ENCODE data around the gene LRP3.

Gene LRP3

DNA sequence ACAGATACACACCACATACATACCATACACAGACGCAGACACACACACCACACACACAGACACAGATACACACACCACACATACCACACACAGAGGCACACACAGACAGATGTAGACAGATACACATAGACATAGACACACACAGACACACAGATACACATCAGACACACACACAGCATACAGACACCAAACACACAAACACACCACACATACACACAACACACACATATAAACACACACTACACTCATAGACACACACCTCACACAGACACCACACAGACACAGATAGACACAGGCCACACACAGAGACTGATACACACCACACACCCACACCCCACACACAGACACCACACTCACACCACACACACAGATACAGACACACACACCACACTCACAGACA is 56.4 kb downstream of the LRP3 start:
- H3K27me3 ChIP-seq (ENCODE audit: control insufficient read depth, insufficient read depth, low read length), result no peaks in the 10 kb centered on the region
- peaks cover 6% of the 10 kb centered on the region; the same call in 1 of the 2 replicates for H3K9me3 ChIP-seq (ENCODE audit: control insufficient read depth, insufficient read depth, low read length)
- no peak overlapping the region for H3K27ac ChIP-seq (ENCODE audit: low read depth, low read length)
- no peak overlapping the region for H3K4me3 ChIP-seq (ENCODE audit: low read depth, low read length)
- H3K9ac ChIP-seq (ENCODE audit: low read depth, low read length), result no peak overlapping the region
- H3K4me1 ChIP-seq (ENCODE audit: control insufficient read depth, insufficient read depth, low read length), result no peaks in the 10 kb centered on the region
- no peaks in the 10 kb centered on the region for H3K36me3 ChIP-seq (ENCODE audit: control insufficient read depth, insufficient read depth, low read length)

DNA sequence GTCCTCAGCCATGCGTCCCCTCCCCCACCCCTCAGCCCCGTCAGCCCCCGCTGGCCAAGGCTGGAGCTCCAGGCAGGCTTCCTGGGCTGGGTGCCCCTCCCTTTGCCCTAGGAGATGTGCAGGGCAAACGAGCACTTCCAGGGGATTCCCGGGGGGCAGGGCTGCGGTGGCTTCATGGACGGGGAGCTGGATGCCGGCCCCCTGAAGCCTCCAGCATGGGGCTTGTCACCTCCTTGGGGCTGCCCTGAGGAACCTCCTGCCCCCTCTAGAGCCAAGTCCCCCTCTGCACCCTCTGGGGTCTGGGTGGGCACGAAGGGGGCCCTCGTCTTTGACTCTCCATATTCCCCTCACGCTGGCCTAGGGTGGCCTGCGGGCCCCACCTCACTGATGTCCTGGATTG is 56.9 kb downstream of the LRP3 start:
- no peak overlapping the region for H3K4me3 ChIP-seq (ENCODE audit: low read depth, low read length)
- H3K36me3 ChIP-seq (ENCODE audit: control insufficient read depth, insufficient read depth, low read length), result no peaks in the 10 kb centered on the region
- H3K9me3 ChIP-seq (ENCODE audit: control insufficient read depth, insufficient read depth, low read length), result peaks cover 2% of the 10 kb centered on the region; the same call in 1 of the 2 replicates
- H3K9ac ChIP-seq (ENCODE audit: low read depth, low read length), result no peak overlapping the region
- H3K27ac ChIP-seq (ENCODE audit: low read depth, low read length), result no peak overlapping the region
- no peaks in the 10 kb centered on the region for H3K27me3 ChIP-seq (ENCODE audit: control insufficient read depth, insufficient read depth, low read length)
- no peaks in the 10 kb centered on the region for H3K4me1 ChIP-seq (ENCODE audit: control insufficient read depth, insufficient read depth, low read length)

DNA sequence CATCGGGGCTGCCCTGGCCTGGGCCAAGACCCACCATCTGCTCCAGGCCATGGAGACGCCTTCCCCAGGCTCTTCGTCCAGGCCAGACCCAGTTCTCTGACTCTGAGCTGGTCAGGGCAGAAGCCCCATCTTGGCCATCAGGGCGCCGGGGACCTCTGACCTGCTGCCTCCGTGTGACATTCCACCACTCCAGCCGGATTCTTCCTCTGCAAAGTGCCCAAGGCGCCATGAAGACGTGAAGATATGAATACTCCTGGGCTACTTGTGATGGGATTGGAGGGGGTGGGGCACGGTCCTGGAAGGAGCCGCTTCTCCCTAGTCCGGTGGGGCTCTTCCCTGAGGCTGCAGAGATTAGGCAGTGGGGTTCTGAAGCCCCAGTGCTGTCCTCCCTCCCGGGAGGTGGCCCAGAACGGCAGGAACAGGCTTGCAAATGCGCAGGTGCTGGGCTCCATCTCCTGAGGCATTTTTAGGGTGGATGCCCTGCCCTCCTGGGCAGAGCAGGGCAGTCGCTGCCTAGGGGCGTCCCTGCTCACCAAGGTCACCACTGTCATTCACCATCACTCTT is 57.5 kb downstream of the LRP3 start:
- no peaks in the 10 kb centered on the region for H3K9me3 ChIP-seq (ENCODE audit: control insufficient read depth, insufficient read depth, low read length)
- H3K9ac ChIP-seq (ENCODE audit: low read depth, low read length), result no peak overlapping the region
- no peaks in the 10 kb centered on the region for H3K36me3 ChIP-seq (ENCODE audit: control insufficient read depth, insufficient read depth, low read length)
- H3K27ac ChIP-seq (ENCODE audit: low read depth, low read length), result no peak overlapping the region
- H3K4me1 ChIP-seq (ENCODE audit: control insufficient read depth, insufficient read depth, low read length), result no peaks in the 10 kb centered on the region
- H3K27me3 ChIP-seq (ENCODE audit: control insufficient read depth, insufficient read depth, low read length), result no peaks in the 10 kb centered on the region
- no peak overlapping the region for H3K4me3 ChIP-seq (ENCODE audit: low read depth, low read length)

DNA sequence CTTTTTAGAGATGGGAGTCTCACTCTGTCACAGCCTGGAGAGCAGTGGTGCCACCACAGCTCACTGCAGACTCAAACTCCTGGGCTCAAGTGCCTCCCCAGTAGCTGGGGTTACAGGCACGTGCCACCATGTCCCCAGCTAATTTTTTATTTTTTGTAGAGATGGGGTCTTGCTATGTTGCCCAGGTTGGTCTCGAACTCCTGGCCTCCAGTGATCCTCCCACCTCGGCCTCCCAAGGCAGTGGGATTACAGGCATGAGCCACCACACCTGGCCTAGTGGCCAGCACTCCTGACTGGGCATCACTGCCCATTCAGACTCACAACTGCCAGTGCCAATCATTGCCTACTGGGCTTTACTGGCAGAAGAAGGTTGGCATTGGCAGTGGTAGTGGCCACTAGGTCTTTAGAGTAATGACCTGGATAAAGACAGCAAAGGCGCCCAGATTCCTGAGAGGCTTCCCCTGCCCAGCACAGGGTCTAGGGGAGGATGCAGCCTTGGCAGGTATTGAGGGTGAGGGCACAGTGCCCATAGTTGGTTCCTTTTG is 58.4 kb downstream of the LRP3 start:
- no peaks in the 10 kb centered on the region for H3K27me3 ChIP-seq (ENCODE audit: control insufficient read depth, insufficient read depth, low read length)
- no peak overlapping the region for H3K9ac ChIP-seq (ENCODE audit: low read depth, low read length)
- H3K9me3 ChIP-seq (ENCODE audit: control insufficient read depth, insufficient read depth, low read length), result no peaks in the 10 kb centered on the region
- no peak overlapping the region for H3K4me3 ChIP-seq (ENCODE audit: low read depth, low read length)
- no peaks in the 10 kb centered on the region for H3K4me1 ChIP-seq (ENCODE audit: control insufficient read depth, insufficient read depth, low read length)
- H3K36me3 ChIP-seq (ENCODE audit: control insufficient read depth, insufficient read depth, low read length), result no peaks in the 10 kb centered on the region
- no peak overlapping the region for H3K27ac ChIP-seq (ENCODE audit: low read depth, low read length)

DNA sequence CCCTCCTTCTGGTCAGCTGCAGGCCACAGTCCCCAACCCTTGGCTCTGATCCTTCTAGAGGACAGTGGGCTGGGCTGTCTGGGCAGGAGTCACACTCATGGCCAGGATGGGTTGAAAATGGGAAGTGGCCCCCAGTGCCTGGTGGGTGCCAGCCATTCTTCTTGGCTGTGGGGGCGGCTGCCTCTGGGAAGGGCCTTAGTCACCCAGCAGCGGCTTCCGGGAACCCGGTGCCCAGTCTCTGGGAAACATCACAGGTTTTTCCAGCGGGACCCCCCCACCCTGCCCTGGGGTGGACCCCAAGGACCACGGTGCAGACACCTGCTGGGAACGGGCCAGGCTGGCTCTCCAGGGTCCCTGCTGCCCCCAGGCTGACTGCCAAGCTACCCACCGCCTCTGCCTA is 58.8 kb downstream of the LRP3 start:
- Histone ChIP-seq H3K9ac (ENCODE audit: low read depth, low read length) (no peak overlapping the region), H3K36me3 (ENCODE audit: control insufficient read depth, insufficient read depth, low read length) (no peaks in the 10 kb centered on the region), H3K27me3 (ENCODE audit: control insufficient read depth, insufficient read depth, low read length) (no peaks in the 10 kb centered on the region), H3K9me3 (ENCODE audit: control insufficient read depth, insufficient read depth, low read length) (no peaks in the 10 kb centered on the region), H3K4me1 (ENCODE audit: control insufficient read depth, insufficient read depth, low read length) (no peaks in the 10 kb centered on the region), H3K4me3 (ENCODE audit: low read depth, low read length) (no peak overlapping the region), H3K27ac (ENCODE audit: low read depth, low read length) (no peak overlapping the region)

DNA sequence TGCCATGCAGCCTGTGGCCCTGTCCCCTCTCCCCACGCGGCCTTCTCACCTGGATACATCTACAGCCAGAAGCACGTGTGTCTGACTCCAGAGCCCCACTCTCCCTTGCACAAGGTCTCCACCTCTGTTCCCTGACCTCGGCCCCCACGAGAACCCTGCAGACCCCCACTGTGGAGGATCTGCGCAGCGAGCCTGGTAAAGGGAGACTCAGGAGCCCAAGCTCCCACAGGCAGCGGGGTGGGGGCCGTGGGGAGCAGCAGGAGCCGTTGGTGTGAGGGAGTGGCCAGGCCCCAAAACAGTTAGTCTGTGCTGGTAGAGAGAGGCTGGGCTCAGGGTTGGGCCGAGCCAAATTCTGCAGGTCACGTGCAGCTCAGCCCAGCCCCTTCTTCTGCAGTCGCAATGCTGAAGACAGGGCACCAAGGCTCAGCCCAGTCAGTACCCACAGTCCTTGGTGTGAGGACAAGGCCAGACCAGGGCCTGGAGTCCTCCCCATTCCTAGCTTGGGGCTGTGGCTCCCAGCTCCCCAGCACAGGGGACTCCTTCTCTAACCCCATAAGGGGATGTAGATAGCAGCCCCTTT is 60.2 kb downstream of the LRP3 start:
- H3K9ac ChIP-seq (ENCODE audit: low read depth, low read length), result no peak overlapping the region
- H3K27ac ChIP-seq (ENCODE audit: low read depth, low read length), result no peak overlapping the region
- H3K36me3 ChIP-seq (ENCODE audit: control insufficient read depth, insufficient read depth, low read length), result no peaks in the 10 kb centered on the region
- no peaks in the 10 kb centered on the region for H3K9me3 ChIP-seq (ENCODE audit: control insufficient read depth, insufficient read depth, low read length)
- H3K4me3 ChIP-seq (ENCODE audit: low read depth, low read length), result no peak overlapping the region
- H3K27me3 ChIP-seq (ENCODE audit: control insufficient read depth, insufficient read depth, low read length), result no peaks in the 10 kb centered on the region
- no peaks in the 10 kb centered on the region for H3K4me1 ChIP-seq (ENCODE audit: control insufficient read depth, insufficient read depth, low read length)

DNA sequence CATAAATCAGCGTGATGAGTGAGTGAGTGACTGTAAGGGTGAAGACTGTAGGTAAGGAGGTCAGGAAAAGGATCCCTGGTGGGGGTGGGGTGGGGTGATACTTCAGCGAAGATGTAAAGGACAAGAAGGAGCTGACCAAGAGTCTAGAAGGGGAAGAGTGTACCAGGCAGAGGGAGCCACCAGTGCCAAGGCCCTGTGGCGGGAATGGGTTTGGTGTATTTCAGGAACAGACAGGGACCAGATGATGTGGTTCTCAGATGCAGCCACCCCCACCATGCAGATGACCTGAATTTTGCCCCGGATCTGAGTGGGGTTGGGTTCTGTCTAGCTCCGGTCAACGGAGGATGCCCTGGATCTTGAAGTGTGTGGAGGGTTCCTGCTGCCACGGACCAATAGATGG is 61.7 kb downstream of the LRP3 start:
- H3K9me3 ChIP-seq (ENCODE audit: control insufficient read depth, insufficient read depth, low read length), result no peaks in the 10 kb centered on the region
- H3K36me3 ChIP-seq (ENCODE audit: control insufficient read depth, insufficient read depth, low read length), result no peaks in the 10 kb centered on the region
- no peak overlapping the region for H3K27ac ChIP-seq (ENCODE audit: low read depth, low read length)
- no peak overlapping the region for H3K9ac ChIP-seq (ENCODE audit: low read depth, low read length)
- H3K4me1 ChIP-seq (ENCODE audit: control insufficient read depth, insufficient read depth, low read length), result no peaks in the 10 kb centered on the region
- H3K4me3 ChIP-seq (ENCODE audit: low read depth, low read length), result no peak overlapping the region
- H3K27me3 ChIP-seq (ENCODE audit: control insufficient read depth, insufficient read depth, low read length), result no peaks in the 10 kb centered on the region

DNA sequence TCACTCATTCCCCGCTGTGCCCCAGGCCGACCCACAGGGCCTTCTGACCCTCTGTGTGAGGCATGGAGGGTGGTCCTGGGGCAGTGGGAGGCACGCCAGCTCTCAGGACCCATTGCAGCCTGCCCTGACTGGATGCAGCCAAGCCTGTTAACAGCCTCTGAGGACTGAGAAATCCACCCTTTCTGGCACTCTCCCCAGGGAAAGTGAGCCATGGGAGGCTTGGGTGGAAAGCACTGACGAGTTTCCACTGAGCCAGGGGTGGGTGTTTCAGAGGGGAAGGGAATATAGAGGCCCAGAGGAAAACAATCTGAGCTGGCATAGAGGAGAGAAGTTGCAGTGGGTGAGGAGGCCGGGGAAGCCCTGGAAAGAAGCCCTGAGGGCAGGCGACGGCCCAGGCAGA is 62.1 kb downstream of the LRP3 start:
- H3K27ac ChIP-seq (ENCODE audit: low read depth, low read length), result no peak overlapping the region
- H3K4me3 ChIP-seq (ENCODE audit: low read depth, low read length), result no peak overlapping the region
- no peaks in the 10 kb centered on the region for H3K9me3 ChIP-seq (ENCODE audit: control insufficient read depth, insufficient read depth, low read length)
- H3K36me3 ChIP-seq (ENCODE audit: control insufficient read depth, insufficient read depth, low read length), result no peaks in the 10 kb centered on the region
- H3K9ac ChIP-seq (ENCODE audit: low read depth, low read length), result no peak overlapping the region
- no peaks in the 10 kb centered on the region for H3K27me3 ChIP-seq (ENCODE audit: control insufficient read depth, insufficient read depth, low read length)
- H3K4me1 ChIP-seq (ENCODE audit: control insufficient read depth, insufficient read depth, low read length), result no peaks in the 10 kb centered on the region; the same call in 1 of the 2 replicates

DNA sequence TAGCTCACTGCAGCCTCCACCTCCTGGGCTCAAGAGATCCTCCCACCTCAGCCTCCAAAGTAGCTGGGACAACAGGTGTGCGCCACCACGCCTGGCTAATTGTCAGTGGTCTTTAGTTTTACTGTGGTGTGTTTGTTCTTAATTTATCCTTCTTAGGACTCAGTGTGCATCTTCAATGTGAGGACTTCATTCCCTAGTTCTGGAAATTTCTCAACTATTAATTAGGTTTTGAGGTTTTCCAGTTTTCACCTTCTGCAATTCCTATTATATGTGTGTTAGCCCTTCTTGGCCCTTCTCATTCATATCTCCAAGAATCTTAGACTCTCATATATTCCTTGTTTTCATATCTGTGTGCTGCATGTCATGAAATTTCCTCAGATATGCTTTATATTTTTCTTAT is 63.7 kb downstream of the LRP3 start:
- Histone ChIP-seq H3K4me1 (ENCODE audit: control insufficient read depth, insufficient read depth, low read length) (no peaks in the 10 kb centered on the region; the same call in 1 of the 2 replicates), H3K9ac (ENCODE audit: low read depth, low read length) (no peak overlapping the region), H3K27me3 (ENCODE audit: control insufficient read depth, insufficient read depth, low read length) (no peaks in the 10 kb centered on the region), H3K36me3 (ENCODE audit: control insufficient read depth, insufficient read depth, low read length) (no peaks in the 10 kb centered on the region), H3K9me3 (ENCODE audit: control insufficient read depth, insufficient read depth, low read length) (no peaks in the 10 kb centered on the region), H3K4me3 (ENCODE audit: low read depth, low read length) (no peak overlapping the region), H3K27ac (ENCODE audit: low read depth, low read length) (no peak overlapping the region)
